OCI-LY3 (cell line): ENCODE data around the gene NIP7.
"Not testable (repeated sequence)": the region's sequence is repeated elsewhere in the genome, so short reads cannot be mapped to it uniquely, and the experiment has no call there.

Experiments used
- CTCF ChIP-seq: fragments of 200-600, 300-600 bp; sonication (generic); IDR thresholded peaks from 2 replicates; pipeline ENCODE4 v1.5.1; 2014; ENCODE audit warnings: antibody characterized with exemption, low read length, low read depth
- EZH2phosphoT487 ChIP-seq: fragments of 200-600 bp; shearing (Covaris generic); IDR thresholded peaks from 2 replicates; pipeline ENCODE4 v1.6.1; 2018; ENCODE audit warnings: antibody characterized with exemption, mixed run types, low read depth

DNA sequence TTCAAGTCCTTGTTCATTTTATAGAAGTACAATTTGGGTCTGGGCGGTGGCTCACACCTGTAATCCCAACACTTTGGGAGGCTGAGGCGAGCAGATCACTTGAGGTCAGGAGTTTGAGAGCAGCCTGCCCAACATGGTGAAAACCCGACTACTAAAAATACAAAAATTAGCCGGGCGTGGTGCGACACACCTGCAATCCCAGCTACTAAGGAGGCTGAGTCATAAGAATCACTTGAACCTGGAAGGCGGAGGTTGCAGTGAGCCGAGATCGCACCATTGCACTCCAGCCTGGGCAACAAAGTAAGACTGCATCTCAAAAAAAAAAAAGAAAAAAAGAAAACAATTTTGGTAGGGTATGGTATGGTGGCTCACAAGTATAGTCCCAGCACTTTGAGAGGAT is 20.5 kb downstream of the NIP7 start:
- TF ChIP-seq CTCF, EZH2phosphoT487: not testable (repeated sequence)
